ENCODE data around the gene LYSMD1. TPM values are rescaled to one million over a fixed set of nuclear protein-coding genes. Genes with fewer than 3 reads are reported as not detected.
A peak's percentile ranks its signal among the peaks of the same experiment; 100 is the strongest.

LYSMD1 gene
- total and polyA plus RNA-seq, 10 donors, result 2.5 to 10.0 (median 4.5) TPM

DNA sequence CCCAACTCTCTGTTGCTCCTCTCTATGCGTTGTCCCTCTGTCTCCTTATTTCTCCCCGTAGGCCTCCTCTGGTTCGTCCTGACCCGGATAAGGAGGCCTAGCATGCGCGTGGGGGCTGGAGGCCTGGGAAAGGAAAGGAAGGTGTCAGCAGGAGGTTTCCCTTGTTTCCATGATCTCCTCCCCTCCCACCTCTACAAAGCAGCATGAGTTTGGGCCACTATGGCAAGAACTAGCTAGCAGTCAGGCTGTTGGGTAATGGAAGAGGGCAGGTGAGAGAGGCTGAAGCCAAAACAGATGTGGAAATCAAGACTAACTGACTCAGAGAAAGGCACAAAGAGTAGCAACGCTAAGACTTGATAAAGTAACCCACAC is 18.6 kb downstream of the LYSMD1 start:
- Histone ChIP-seq H3K27me3 (replicated peaks in 1 of 7) (peaks cover 0 to 18% (median 8%) of the 10 kb centered on the region in 7 donors), H3K27ac (peak overlapping the region; percentile 48 to 78 (median 67)), H3K36me3 (no peaks in the 10 kb centered on the region), H3K9me3 (no peaks in the 10 kb centered on the region), H3K4me3 (peak overlapping the region; percentile 64 to 90 (median 80)), H3K4me1 (peaks cover 6 to 42% (median 20%) of the 10 kb centered on the region in 6 donors)
- intact Hi-C loops (cut with DNase I; ENCODE audit: low total_unique reads), result no loop called here
- DNase-seq, result no peak
- WGBS, 5 donors, result 13 to 22% (median 20%) methylated on average over 7 of the region's 7 CpGs
- no peak for TF ChIP-seq CTCF (IDR thresholded peaks at IDR 0.05 in 8 of 11, conservative IDR thresholded peaks at IDR 0.05 in 3 of 11)

DNA sequence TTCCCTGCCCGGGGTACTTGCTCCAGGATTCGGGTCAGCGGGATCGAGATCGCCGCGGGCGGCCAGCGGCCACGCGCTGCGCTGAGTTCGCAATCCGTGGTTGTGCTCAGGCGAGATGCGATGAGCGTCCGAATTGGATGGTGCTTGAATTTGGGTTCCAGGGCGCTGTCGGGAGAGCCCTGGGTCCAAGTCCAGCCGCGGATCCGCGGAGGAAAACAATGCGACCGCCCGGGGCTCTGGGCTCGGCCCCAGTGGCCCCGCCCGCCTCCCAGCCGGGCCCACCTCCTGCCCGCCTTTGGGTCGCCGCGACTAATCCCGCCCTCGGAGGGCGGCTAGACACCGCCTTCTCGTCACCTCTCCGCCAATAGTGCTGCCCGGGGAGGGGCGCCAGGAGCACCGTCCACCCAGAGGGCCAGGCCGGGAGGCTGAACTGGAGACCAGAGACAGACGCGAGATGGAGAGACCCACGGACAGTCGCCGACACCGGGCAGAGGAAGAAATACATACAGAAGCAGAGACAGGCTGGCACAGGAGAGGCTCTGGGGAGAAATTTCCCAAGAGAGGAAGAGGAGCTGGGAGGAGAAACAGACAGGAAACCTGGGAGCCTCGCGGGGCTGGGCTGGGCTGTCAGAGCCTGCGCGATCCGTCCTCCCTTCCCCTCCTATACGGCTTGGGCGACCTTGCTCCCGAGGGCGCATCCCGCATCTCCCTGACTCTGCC is 19.1 kb downstream of the LYSMD1 start, which contains the start of gene SEMA6C:
TSS of gene SEMA6C (minus strand) at position 220 of the 720 bp plus-strand sequence. CDS start 4,010 bp downstream, outside the sequence.
- Histone ChIP-seq H3K4me1 (peaks cover 6 to 42% (median 20%) of the 10 kb centered on the region in 6 donors), H3K36me3 (no peaks in the 10 kb centered on the region), H3K27ac (peak within 1 kb of the TSS; percentile 48 to 78 (median 67)), H3K27me3 (replicated peaks in 1 of 7) (peaks cover 0 to 18% (median 8%) of the 10 kb centered on the region in 7 donors), H3K4me3 (peak within 1 kb of the TSS; percentile 64 to 90 (median 80)), H3K9me3 (no peaks in the 10 kb centered on the region)
- intact Hi-C loops (cut with DNase I; ENCODE audit: low total_unique reads), result no loop called here
- TF ChIP-seq POLR2AphosphoS5 (IDR thresholded peaks at IDR 0.05) (peak; percentile 83 to 90 (median 89)), CTCF (IDR thresholded peaks at IDR 0.05 in 8 of 11, conservative IDR thresholded peaks at IDR 0.05 in 3 of 11) (peak in 2 of 11 experiments; percentile 15 to 38), POLR2A (IDR thresholded peaks at IDR 0.05) (no peak)
- peak; percentile 98 for DNase-seq
- WGBS, 5 donors, result 0 to 1% (median 0%) methylated on average over 18 to 61 of the region's 61 CpGs

DNA sequence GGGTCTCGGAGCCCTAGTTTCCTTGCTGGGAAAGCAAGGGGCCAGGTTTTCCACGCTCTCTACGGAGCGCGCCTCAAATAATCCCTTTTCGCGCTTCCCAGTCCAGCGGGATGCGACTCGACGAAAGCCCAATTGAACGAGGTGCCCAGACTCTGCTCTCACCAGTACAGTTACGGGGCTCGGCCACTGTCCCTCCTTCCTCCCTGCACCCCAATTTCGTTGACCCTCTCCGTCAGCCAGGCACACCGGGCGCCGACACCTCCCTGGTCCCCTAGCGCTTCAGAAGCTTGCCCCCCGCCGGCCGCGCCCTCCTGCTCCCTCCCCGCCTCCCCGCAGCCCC is 19.7 kb downstream of the LYSMD1 start:
- Histone ChIP-seq H3K36me3 (no peaks in the 10 kb centered on the region), H3K4me1 (peaks cover 6 to 42% (median 20%) of the 10 kb centered on the region in 6 donors), H3K27ac (peak overlapping the region in 7 of 8 donors; percentile 48 to 78 (median 68)), H3K9me3 (no peaks in the 10 kb centered on the region), H3K27me3 (replicated peaks in 1 of 7) (peaks cover 0 to 18% (median 8%) of the 10 kb centered on the region in 7 donors), H3K4me3 (peak overlapping the region; percentile 64 to 90 (median 80))
- TF ChIP-seq CTCF (IDR thresholded peaks at IDR 0.05 in 8 of 11, conservative IDR thresholded peaks at IDR 0.05 in 3 of 11), result no peak
- TF ChIP-seq POLR2A (IDR thresholded peaks at IDR 0.05), result no peak
- TF ChIP-seq POLR2AphosphoS5 (IDR thresholded peaks at IDR 0.05), result no peak
- DNase-seq, result no peak
- intact Hi-C loops (cut with DNase I; ENCODE audit: low total_unique reads), result no loop called here
- WGBS, 5 donors, result 0 to 3% (median 1%) methylated on average over 15 to 26 of the region's 26 CpGs

DNA sequence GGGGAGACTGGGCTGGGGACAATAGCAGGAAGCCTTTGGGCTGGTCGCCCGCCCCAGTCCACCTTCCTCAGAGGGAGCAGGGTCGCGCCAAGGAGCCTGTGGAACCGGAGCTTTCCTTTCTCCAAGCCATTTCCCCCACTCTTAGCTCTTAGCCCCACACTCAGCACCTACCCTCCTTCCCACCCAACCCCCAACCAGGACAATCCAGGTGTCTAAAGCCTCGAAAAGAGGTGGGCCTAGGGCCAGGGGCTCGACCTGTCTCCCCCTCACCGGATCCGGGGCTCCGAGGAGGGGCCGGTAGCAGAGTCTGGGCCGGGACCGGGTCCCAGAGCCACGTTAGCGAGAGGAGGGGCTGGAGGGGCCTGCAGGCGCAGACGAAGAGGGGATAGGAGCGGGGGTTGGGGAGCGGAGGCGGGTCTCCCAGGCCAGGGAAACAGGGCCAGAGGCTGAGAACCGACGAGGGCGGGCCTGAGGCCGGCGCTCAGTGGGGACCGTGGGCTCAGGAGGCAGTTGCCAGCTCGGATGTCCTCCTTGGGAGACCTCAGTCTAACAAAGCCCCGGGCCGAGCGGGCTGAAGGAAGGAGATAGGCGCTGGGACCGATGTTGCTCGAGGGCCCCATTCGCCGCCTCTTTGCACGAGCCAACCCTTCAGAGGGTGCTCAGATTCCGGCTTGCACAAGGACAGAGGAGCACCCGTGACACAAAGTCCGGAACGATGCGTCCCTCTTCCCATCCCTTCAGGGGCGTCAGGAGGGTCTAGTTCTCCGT is 20.2 kb downstream of the LYSMD1 start:
- no peaks in the 10 kb centered on the region for H3K36me3 ChIP-seq
- no peak for TF ChIP-seq CTCF (IDR thresholded peaks at IDR 0.05 in 8 of 11, conservative IDR thresholded peaks at IDR 0.05 in 3 of 11)
- no peak for TF ChIP-seq POLR2A (IDR thresholded peaks at IDR 0.05)
- TF ChIP-seq POLR2AphosphoS5 (IDR thresholded peaks at IDR 0.05), result no peak
- no peaks in the 10 kb centered on the region for H3K9me3 ChIP-seq
- intact Hi-C loops (cut with DNase I; ENCODE audit: low total_unique reads), result no loop called here
- H3K27me3 ChIP-seq (replicated peaks in 1 of 7), result peaks cover 0 to 18% (median 8%) of the 10 kb centered on the region in 7 donors
- peak overlapping the region in 2 of 8 donors; percentile 68 to 78 for H3K27ac ChIP-seq
- peak; percentile 79 for DNase-seq
- 26 to 45% (median 30%) methylated on average over 27 to 43 of the region's 43 CpGs for WGBS, 5 donors
- peaks cover 6 to 42% (median 20%) of the 10 kb centered on the region in 6 donors for H3K4me1 ChIP-seq
- H3K4me3 ChIP-seq, result peak overlapping the region; percentile 64 to 90 (median 80)
